ENCODE results near the gene TEX261.

GRCh38 chr2:71003396-71003795 lies 8.7 kb upstream of the TEX261 start:
- TF ChIP-seq CTCF (IDR thresholded peaks at IDR 0.05; ENCODE audit: low read depth, low read length) (no peak), POLR2A (IDR thresholded peaks at IDR 0.05; ENCODE audit: extremely low read depth, insufficient read length) (no peak), MYC (IDR thresholded peaks at IDR 0.05; ENCODE audit: low read depth, low read length) (no peak), MAX (IDR thresholded peaks at IDR 0.05; ENCODE audit: low read depth, low read length) (no peak)

Data from NB4 (cell line).